Activated T-helper 1 cell treated with anti-CD3 and anti-CD28 coated beads, Interleukin-12 subunit alpha, Interleukin-12 subunit beta, Interleukin-2, Interleukin-4 antibody, amounts not matched to agents 30 ng/mL and 10 ng/mL and 1 ng/mL, durations not matched to agents 14 hours and 24 hours and 36 hours (primary cell): Measurements from ENCODE around the gene SLAMF6. TPM values are rescaled to one million over a fixed set of nuclear protein-coding genes. Genes with fewer than 3 reads are reported as not detected.
"Not testable (repeated sequence)": the region's sequence is repeated elsewhere in the genome, so short reads cannot be mapped to it uniquely, and the experiment has no call there.

Source experiments
- DNase-seq: peaks from one replicate; pipeline ENCODE4 v3.0.0; 2021; ENCODE audit warnings: low spot score
- H3K27ac Mint-ChIP-seq: one replicate; pipeline ENCODE4 v1.8.0; 2021; ENCODE audit warnings: mild to moderate bottlenecking, mixed read lengths
- H3K27me3 Mint-ChIP-seq: one replicate; pipeline ENCODE4 v1.8.0; 2022; ENCODE audit warnings: mild to moderate bottlenecking, moderate library complexity, mixed read lengths; ENCODE audit not compliant: insufficient read depth
- H3K36me3 Mint-ChIP-seq: one replicate; pipeline ENCODE4 v1.8.0; 2021; ENCODE audit warnings: low read depth, mixed read lengths
- H3K4me1 Mint-ChIP-seq: one replicate; pipeline ENCODE4 v1.8.0; 2021; ENCODE audit warnings: low read depth, mixed read lengths
- H3K4me3 Mint-ChIP-seq: one replicate; pipeline ENCODE4 v1.8.0; 2021; ENCODE audit warnings: mild to moderate bottlenecking, moderate library complexity, mixed read lengths
- H3K9me3 Mint-ChIP-seq: one replicate; pipeline ENCODE4 v1.8.0; 2021; ENCODE audit warnings: mixed read lengths
- intact Hi-C: fragments of 100-400 bp; cut with micrococcal nuclease; formaldehyde crosslinking; loops from one replicate; pipeline ENCODE4 v1.15.1; 2024
- total RNA-seq: library from RNA; stranded (reverse); gene quantifications from 2 replicates; pipeline ENCODE4 v1.2.3, GENCODE V29; 2022

The SLAMF6 gene
- total RNA-seq, 1 donor from 2014 or later, result 46.8 TPM

DNA sequence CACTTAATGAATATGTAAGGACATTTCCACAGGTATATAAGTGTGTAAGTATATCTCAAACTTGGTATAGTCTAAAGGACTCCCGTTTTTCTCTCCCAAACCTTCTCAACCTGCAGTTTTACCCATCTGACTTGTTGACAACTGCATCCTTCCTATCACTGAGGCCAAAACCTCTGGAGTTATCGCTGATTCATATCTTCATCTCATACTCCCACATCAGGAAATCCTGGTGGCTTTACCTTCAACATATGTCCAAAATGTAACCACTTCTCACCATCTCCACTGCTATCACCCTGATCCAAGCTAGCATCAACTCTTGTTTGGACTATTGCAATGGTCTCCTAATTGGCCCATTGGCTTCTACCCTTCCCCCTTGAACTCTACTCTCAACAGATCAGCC, 30.4 kb downstream of the SLAMF6 start:
- Mint-ChIP-seq H3K27me3 (no peaks in the 10 kb centered on the region), H3K4me1 (peaks cover 35% of the 10 kb centered on the region), H3K27ac (no peak overlapping the region), H3K36me3 (peaks cover 42% of the 10 kb centered on the region), H3K9me3 (no peaks in the 10 kb centered on the region), H3K4me3 (no peak overlapping the region)
- intact Hi-C loops, result loop anchor here (1.0 kb wide), 1 partner anchor 30 kb away; no protein-coding TSS in a partner anchor
- no peak for DNase-seq

DNA sequence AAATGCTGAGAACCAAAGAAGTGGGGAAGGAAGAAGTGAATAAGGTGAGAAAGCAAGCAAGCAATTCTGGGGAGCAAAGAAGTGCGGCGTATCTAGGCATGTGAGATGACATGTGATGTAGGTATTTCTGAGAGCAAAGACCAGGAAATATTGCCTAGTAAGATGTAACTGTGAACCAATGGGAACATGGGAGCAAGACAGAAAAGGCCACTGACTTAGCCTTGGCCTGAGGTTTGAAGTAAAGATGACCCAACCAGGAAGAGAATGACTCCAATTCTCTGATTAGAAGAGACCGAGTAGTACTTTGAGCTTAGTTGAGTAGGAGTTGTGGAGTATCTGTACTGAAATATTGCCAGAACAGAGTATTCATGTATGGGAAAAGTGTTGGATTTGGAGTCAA, 31.1 kb downstream of the SLAMF6 start:
- intact Hi-C loops, result no loop called here
- H3K4me1 Mint-ChIP-seq, result peaks cover 35% of the 10 kb centered on the region
- no peak overlapping the region for H3K4me3 Mint-ChIP-seq
- no peak for DNase-seq
- H3K27me3 Mint-ChIP-seq, result no peaks in the 10 kb centered on the region
- no peaks in the 10 kb centered on the region for H3K9me3 Mint-ChIP-seq
- H3K27ac Mint-ChIP-seq, result no peak overlapping the region
- H3K36me3 Mint-ChIP-seq, result peaks cover 42% of the 10 kb centered on the region

DNA sequence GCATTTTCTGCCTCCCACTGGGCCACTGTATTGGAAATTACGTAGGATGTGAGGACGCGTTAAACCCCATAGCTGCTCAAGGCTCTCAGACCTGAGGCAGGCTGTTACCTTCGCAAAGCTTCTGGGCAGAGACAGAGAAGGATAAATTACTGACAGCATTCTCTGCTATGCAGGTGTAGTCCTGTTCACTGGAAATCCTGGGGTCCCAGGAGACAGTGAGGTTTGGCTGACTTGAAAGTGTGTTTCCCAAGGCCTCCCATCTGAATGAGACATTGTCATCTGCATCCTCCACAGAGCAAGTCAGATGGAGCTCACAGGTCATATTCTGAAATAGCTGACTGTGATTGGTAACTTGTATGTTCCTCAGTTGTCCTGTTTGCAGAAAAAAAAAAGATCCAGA, 32.0 kb downstream of the SLAMF6 start:
- Mint-ChIP-seq H3K9me3 (no peaks in the 10 kb centered on the region), H3K4me1 (peaks cover 26% of the 10 kb centered on the region), H3K36me3 (peaks cover 47% of the 10 kb centered on the region), H3K27ac (no peak overlapping the region), H3K27me3 (no peaks in the 10 kb centered on the region), H3K4me3 (no peak overlapping the region)
- intact Hi-C loops, result no loop called here
- DNase-seq, result no peak

DNA sequence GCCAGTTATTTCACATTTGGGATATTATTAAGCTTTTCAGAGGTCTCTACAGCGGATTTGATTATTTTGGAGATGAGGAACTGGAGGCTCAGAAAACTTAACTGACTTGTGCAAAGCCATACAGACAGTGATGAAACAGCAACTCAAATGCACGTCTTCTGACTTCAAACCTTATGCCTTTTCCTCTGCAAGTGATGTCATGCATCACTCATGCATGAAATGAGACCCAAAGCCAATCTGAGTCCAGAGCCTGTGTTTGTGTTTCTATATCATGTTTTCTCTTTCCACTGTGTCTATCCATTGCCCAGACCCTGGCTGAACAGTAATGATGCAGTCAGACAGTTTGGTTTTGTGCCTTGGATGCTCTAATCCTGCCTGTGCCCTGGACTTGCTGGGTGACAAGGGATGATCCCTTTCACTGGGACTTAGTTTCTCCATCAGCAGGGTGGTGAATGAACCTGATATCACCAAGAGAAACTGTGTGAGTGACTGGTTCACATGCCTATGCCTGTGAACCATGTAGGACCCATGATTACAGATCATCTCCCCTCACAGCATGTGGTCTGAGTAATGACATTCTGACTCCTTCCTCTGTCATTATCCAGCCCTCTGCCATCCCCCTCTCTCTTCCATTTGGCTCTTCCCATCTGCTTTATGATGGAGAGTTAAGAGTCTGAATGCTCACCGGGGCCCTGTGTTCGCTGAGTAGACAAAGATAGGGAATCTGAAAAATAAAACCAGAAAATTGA, 33.4 kb downstream of the SLAMF6 start:
- no peak for DNase-seq
- Mint-ChIP-seq H3K27me3 (no peaks in the 10 kb centered on the region), H3K4me1 (peaks cover 23% of the 10 kb centered on the region), H3K36me3 (peaks cover 46% of the 10 kb centered on the region), H3K27ac (peak overlapping the region; percentile 37), H3K4me3 (no peak overlapping the region), H3K9me3 (no peaks in the 10 kb centered on the region)
- intact Hi-C loops, result no loop called here

DNA sequence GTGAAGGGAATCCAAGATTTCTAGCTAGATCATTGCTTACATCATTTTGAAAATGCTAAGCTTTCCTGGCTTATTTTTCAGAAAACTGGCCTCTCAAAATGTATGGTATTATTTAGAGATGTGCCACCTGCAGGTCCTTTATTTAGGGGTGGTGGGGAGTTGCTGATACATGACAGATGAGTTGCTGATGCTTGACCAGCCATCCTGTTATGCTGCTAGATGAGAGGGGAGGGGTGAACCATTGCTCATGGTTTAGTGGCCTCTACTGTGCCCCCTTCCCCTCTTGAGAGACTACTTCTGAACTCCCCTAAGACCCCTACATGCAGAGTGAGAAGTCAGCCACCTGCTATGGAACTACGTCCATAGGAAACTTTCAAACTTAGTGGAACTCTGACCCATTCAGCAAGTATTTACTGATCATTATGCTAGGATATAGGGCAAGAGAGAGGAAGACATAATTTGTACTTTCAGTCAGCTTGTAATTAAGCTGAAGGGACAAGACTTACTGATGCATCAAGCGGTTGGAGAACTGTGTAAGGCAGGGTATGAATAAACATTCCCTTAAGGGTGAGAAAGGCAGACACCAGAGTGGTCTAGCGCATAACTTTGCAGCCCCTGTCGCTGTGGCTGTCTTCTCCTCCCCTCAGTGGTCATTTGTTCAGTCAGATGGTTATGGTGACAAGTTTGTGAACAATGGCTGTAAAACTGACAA, 34.6 kb downstream of the SLAMF6 start:
- intact Hi-C loops, result no loop called here
- H3K9me3 Mint-ChIP-seq, result no peaks in the 10 kb centered on the region
- H3K27ac Mint-ChIP-seq, result no peak overlapping the region
- peaks cover 30% of the 10 kb centered on the region for H3K4me1 Mint-ChIP-seq
- no peaks in the 10 kb centered on the region for H3K27me3 Mint-ChIP-seq
- H3K4me3 Mint-ChIP-seq, result no peak overlapping the region
- peaks cover 45% of the 10 kb centered on the region for H3K36me3 Mint-ChIP-seq
- no peak for DNase-seq

DNA sequence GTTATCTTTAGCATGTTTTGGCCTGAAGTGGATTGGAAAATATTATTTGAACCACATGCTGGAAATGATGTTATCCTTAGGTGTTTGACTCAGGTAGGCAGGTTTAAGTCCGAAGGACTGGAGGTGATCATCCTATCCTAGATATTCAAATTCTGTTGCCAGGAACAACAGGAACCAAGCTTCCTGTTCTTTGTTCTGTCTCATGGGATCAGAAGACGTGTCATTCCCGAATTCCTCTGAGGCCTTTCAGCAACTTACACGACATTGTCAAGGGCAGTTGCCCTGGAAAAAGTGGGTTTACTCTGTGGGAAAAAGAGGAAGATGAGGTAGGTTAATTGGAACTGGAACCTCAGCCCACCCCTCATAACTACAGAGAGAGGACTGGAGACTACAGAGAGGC, 36.6 kb downstream of the SLAMF6 start:
- H3K27me3 Mint-ChIP-seq, result no peaks in the 10 kb centered on the region
- peak overlapping the region; percentile 37 for H3K27ac Mint-ChIP-seq
- H3K4me3 Mint-ChIP-seq, result no peak overlapping the region
- intact Hi-C loops, result no loop called here
- peaks cover 32% of the 10 kb centered on the region for H3K4me1 Mint-ChIP-seq
- H3K36me3 Mint-ChIP-seq, result peaks cover 50% of the 10 kb centered on the region
- no peak for DNase-seq
- no peaks in the 10 kb centered on the region for H3K9me3 Mint-ChIP-seq

DNA sequence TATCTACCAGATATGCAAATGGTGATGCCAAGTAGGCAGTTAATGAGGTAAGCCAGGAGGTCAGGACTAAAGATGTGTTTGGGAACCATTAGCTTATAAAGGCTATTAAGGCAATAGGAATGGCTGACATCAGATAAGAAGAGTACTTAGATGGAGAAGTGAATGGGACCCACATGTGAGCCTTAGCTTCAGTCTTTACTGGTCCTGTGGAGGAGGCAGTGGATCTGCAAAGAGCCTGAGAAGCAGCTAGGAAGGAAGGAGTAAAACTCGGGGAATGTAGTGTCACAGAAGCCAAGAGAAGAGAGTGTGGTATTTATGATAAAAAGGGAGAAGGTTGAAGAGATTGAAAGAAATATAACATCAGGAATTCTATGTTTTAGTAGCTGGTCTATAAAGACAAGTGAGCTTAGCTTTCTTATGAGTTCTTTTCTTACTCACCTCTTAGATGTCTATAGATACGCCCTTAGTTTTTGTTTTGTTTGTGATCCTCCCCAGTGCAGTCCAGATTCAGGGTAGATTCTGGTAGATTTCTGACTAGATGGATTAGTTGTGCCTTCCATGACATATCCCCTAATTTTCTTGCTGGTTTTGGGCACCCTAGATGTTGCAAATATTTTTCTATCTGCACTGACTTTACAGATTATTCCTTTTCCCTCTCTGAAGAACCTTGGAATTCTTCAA, 39.4 kb downstream of the SLAMF6 start:
- peaks cover 20% of the 10 kb centered on the region for H3K4me1 Mint-ChIP-seq
- peaks cover 46% of the 10 kb centered on the region for H3K36me3 Mint-ChIP-seq
- H3K4me3 Mint-ChIP-seq, result no peak overlapping the region
- H3K9me3 Mint-ChIP-seq, result peaks cover 15% of the 10 kb centered on the region
- no peak for DNase-seq
- peak overlapping the region; percentile 49 for H3K27ac Mint-ChIP-seq
- intact Hi-C loops, result no loop called here
- no peaks in the 10 kb centered on the region for H3K27me3 Mint-ChIP-seq

DNA sequence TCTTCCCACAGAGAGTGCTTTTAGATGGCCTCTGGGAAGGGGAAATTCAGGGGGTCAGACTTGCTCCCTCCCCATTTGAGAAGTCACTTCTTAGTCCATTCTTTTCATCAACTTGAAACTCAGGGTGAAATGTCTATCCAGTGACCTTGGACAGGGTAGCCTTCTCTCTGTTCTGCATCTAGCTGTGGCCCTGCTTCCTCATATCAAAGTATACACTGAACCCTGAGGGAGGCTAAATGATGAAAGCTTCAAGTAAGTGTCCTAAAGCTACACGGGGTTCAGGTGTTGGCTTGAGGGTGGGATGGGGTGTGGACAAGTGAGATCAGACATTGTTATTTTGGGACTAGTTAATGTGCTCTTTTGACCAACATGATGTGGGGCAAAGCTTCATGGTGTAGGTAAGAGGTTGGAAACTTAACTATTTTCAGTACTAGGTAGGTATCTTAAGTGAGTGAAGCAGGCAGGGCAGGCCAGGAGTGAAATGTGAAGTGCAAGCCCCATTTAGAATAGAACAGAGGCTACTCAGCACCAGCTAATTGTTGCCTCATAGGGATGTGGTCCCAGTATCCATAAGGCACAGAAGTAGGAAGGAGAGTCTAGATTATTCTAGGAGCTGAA, 41.0 kb downstream of the SLAMF6 start:
- Mint-ChIP-seq H3K4me1 (peaks cover 13% of the 10 kb centered on the region), H3K36me3 (peaks cover 39% of the 10 kb centered on the region), H3K4me3 (no peak overlapping the region), H3K27me3 (no peaks in the 10 kb centered on the region), H3K27ac (no peak overlapping the region), H3K9me3 (peaks cover 20% of the 10 kb centered on the region)
- DNase-seq, result no peak
- intact Hi-C loops, result no loop called here

DNA sequence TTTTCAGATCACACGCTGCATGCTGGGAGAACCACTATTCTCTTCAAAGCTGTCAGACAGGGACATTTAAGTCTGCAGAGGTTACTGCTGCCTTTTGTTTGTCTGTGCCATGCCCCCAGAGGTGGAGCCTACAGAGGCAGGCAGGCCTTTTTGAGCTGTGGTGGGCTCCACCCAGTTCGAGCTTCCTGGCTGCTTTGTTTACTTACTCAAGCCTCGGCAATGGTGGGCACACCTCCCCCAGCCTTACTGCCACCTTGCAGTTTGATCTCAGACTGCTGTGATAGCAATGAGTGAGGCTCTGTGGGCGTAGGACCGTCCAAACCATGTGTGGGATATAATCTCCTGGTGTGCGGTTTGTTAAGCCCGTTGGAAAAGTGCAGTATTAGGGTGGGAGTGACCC, 42.3 kb downstream of the SLAMF6 start:
- H3K27ac Mint-ChIP-seq, H3K27me3 Mint-ChIP-seq, H3K4me3 Mint-ChIP-seq, intact Hi-C loops, DNase-seq: not testable (repeated sequence)
- Mint-ChIP-seq H3K36me3 (peaks cover 26% of the 10 kb centered on the region), H3K9me3 (peaks cover 20% of the 10 kb centered on the region), H3K4me1 (peaks cover 13% of the 10 kb centered on the region)

DNA sequence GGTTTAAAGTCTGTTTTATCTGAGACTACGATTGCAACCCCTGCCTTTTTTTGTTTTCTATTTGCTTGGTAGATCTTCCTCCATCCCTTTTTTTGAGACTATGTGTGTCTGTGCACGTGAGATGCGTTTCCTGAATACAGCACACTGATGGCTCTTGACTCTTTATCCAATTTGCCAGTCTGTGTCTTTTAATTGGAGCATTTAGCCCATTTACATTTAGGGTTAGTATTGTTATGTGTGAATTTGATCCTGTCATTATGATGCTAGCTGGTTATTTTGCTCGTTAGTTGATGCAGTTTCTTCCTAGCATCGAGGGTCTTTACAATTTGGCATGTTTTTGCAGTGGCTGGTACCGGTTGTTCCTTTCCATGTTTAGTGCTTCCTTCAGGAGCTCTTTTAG, 44.0 kb downstream of the SLAMF6 start:
- H3K4me3 Mint-ChIP-seq, intact Hi-C loops, H3K27ac Mint-ChIP-seq, H3K27me3 Mint-ChIP-seq, H3K4me1 Mint-ChIP-seq, DNase-seq: not testable (repeated sequence)
- Mint-ChIP-seq H3K9me3 (peaks cover 20% of the 10 kb centered on the region), H3K36me3 (peaks cover 19% of the 10 kb centered on the region)

DNA sequence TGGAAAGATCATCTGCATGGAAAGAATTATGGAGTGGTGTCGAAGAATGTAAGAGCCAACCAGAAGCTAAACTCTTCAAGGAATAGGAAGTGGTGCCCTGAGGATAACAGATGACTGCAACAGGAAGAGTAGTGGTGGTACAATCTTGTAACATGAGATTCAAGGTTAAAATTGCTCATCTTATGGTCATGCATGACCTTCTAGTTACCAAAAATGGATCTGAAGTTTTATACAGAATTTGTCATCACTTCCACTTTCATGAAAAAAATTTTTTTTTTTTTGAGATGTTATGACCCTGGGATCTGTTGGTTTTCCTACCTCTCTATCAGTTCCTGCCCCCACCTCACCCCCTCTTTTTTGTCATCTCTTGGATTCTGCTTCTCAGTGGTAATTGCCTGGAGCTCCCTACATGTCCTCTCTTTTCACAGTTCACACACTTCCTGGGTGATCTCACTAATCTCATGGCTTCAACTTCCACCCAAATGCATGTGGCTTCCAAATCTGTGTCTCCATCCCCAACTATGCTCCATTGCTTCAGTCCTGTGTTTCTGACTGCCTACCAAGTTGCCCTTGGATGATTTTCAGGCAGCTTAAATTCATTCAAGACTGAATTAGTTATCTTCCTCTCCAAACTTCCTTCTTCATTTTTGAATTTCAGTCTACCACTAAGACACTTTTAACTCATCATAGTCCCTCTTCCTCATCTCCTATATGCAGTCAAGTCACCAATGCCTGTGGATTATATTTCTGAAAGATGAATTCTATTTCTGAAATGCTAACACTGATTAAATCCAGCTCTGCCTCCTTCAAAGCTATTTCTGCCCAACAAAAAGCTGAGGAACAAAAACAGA, 48.4 kb downstream of the SLAMF6 start:
- Mint-ChIP-seq H3K9me3 (peaks cover 19% of the 10 kb centered on the region), H3K27ac (no peak overlapping the region), H3K36me3 (peaks cover 6% of the 10 kb centered on the region), H3K27me3 (no peaks in the 10 kb centered on the region), H3K4me3 (no peak overlapping the region), H3K4me1 (no peaks in the 10 kb centered on the region)
- intact Hi-C loops, result loop anchor here (1.0 to 2.0 kb wide), 4 partner anchors 45 to 133 kb away; no protein-coding TSS in a partner anchor
- DNase-seq, result no peak

DNA sequence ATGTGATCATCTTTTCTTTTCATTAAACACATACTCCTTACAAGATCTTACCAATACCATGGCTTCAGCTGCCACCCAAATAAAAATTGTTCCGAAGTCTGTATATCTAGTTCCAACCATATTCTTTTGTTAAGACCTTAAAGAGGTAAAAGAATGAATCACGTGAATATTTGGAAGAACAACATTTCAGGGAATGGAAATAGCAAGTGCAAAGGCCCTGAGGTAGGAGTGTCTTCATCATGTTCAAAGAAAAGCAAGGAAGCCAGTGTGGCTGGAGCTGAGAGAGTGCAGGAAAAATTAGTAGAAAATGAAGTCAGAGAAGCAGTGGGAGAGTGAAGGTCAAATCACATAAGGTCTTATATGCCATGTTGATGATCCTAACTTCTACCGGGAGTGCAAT, 50.9 kb downstream of the SLAMF6 start:
- H3K36me3 Mint-ChIP-seq, result peaks cover 3% of the 10 kb centered on the region
- intact Hi-C loops, result no loop called here
- no peak overlapping the region for H3K27ac Mint-ChIP-seq
- H3K9me3 Mint-ChIP-seq, result peaks cover 5% of the 10 kb centered on the region
- H3K4me1 Mint-ChIP-seq, result peaks cover 13% of the 10 kb centered on the region
- H3K27me3 Mint-ChIP-seq, result no peaks in the 10 kb centered on the region
- DNase-seq, result no peak
- H3K4me3 Mint-ChIP-seq, result no peak overlapping the region
